GM12864 (cell line): Measurements from ENCODE around the gene WNT3A.

ENCODE experiments used
- DNase-seq: peaks from one replicate; pipeline ENCODE4 v3.0.0-alpha.2; 2011; ENCODE audit warnings: low read depth
- H3K4me3 ChIP-seq: 2 replicates; pipeline ENCODE4 v1.5.1; 2011; ENCODE audit warnings: mild to moderate bottlenecking, low read depth, low read length, control low read depth
- CTCF ChIP-seq: IDR thresholded peaks from 2 replicates; pipeline ENCODE4 v1.5.1; 2011; ENCODE audit warnings: low read depth, mild to moderate bottlenecking, moderate library complexity, low read length, control low read depth, inconsistent platforms; ENCODE audit errors: missing control alignments

Gene WNT3A

DNA sequence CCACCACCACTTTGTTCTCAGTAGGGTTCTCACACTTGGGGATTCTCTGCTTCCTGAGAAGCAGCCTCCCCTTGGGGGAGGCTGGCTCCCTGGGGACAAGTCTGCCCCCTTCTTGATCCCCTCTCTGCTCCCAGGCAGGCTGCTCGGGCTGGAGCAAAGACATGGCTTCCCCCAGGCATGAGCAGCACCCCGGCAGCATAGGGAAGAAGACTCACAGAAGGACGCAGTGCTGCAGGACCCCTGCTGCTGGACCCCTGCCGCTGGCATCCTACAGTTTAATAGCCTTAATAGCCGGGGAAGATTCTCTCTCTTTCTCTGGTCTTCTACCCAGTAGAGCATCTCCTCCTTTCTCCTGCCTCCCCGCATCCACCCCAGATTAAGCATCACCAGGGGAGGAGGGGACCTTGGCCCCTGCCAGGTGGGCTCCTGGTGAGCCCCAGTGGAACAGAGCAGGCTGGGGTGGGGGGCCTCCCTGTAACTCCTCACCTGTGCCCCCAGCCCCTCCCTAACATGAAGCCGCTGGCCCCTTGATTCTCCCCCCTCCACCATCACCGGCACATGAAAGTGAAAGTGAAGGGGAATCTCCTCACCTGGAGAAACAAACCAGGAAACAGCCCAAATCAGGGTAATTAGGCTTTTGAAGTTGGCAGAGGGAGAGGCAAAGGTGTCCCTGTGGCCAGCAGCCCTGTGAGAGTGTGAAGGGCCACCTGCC, 2.5 kb downstream of the WNT3A start:
- DNase-seq, result no peak
- no peak overlapping the region; the same call in 1 of the 2 replicates for H3K4me3 ChIP-seq
- no peak for TF ChIP-seq CTCF

GRCh38 chr1:228009828-228010775, 3.3 kb downstream of the WNT3A start:
- H3K4me3 ChIP-seq, result no peak overlapping the region
- TF ChIP-seq CTCF, result no peak
- DNase-seq, result no peak

- no peak overlapping the region for H3K4me3 ChIP-seq
- DNase-seq, result no peak
- no peak for TF ChIP-seq CTCF
Observed at GRCh38 chr1:228010921-228011320, 4.1 kb downstream of the WNT3A start.

DNA sequence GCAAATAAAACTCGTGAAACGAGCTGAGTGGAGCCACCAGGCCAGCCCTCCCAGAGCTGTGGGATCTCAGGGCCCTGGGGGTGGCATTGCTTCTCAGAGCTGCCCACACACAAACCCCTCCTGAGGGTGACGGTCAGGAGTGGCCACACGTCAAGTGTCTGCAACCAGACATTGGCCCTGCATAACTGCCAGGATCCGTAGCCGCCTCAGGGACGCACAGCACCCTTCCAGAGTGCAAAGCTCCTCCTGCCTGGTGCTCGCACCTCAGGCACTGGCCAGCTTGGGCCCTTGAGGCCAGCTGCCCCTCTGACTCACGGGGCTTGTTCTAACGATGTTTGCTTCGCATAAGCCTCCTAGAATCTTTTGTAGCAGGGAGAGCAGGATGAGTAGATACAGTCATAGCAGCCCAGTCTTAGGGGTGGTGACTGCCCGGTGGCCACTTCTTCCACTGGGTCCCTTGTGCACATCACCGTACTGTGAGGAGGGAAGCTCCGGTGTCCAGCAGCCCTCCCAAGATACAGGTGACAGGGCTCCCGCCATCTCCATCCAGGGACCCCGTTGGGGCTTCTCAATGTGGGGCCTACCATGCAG, 5.0 kb downstream of the WNT3A start:
- no peak overlapping the region for H3K4me3 ChIP-seq
- TF ChIP-seq CTCF, result no peak
- no peak for DNase-seq

DNA sequence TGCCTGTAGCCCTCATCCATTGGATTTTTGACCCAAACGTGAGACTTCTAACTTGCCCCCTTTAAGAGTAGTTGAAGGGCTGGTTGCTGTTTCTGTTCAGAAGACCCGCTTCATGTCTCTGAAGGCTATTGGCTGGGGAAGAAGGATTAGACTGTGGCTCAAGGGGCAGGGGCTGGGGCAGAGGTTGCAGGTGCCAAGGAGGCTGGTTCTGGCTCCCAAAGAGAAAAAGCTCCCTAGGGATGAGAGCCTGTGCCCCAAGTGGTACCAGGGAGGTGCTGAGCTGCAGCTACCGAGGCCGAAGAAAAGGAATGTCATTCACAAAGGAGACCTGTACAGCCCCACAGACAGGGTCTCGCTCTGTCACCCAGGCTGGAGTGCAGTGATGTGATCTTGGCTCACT, 5.8 kb downstream of the WNT3A start:
- DNase-seq, result no peak
- TF ChIP-seq CTCF, result no peak
- no peak overlapping the region for H3K4me3 ChIP-seq

DNA sequence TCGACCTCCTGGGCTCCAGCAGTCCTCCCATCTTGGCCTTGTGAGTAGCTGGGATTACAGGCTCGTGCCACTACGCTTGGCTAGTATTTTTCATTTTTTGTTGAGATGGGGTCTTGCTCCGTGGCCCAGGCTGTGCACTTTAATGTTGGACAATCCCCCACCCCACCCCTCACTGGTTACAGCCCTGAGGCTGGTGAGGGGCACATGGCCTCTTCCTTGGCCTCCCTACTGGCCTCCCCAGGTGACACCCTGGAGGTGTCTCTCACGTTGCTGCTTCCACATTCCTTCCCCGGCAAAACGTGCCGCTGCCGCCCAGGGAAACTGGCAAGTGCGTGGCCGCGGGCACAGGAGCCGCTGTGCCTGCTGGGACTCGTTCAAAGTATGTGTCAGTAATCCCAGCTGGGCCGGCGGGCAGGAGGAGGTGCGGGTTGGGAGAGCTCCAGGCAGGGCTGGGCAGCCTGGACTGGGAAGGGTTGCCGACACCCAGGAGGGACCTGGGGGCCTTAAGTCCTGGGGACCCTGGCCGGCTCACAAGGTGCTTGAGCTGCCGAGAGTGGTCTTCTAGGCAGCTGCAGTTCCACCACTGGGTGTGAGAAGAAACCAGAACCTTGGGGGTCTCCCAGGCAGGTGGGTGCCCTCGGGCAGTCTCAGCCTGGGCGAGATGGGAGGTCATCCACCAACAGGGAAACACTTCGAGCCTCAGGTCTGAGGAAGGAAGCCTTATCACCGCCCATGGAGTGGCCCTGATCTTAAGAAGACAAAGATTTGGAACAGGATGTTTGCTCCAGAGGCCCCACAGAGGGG, 6.5 kb downstream of the WNT3A start:
- no peak overlapping the region for H3K4me3 ChIP-seq
- no peak for TF ChIP-seq CTCF
- DNase-seq, result no peak
